T-helper 2 cell (primary cell): ENCODE results near the gene WDR82.

Experiments used
- DNase-seq, 5 experiments: peaks; one replicate each; pipeline versions ENCODE4 v3.0.0 to v3.0.0-alpha.2; 2012 to 2022

The WDR82 gene

GRCh38 chr3:52306978-52307377, 28.5 kb upstream of the WDR82 start:
- no peak for DNase-seq

GRCh38 chr3:52305926-52306325, 27.5 kb upstream of the WDR82 start:
- no peak for DNase-seq

GRCh38 chr3:52303811-52304210, 25.4 kb upstream of the WDR82 start:
- no peak for DNase-seq

- DNase-seq, result no peak
Measured at GRCh38 chr3:52302426-52303145, 24.1 kb upstream of the WDR82 start.

GRCh38 chr3:52299879-52300611, 21.6 kb upstream of the WDR82 start:
- no peak for DNase-seq

GRCh38 chr3:52299247-52299878, 20.9 kb upstream of the WDR82 start:
- no peak for DNase-seq

- no peak for DNase-seq
Measured at GRCh38 chr3:52298149-52299098, 20.0 kb upstream of the WDR82 start.

- DNase-seq, result no peak
Measured at GRCh38 chr3:52297242-52298148, 19.0 kb upstream of the WDR82 start.

- DNase-seq, result no peak
Measured at GRCh38 chr3:52295671-52296208, 17.3 kb upstream of the WDR82 start.

- DNase-seq, result no peak
Measured at GRCh38 chr3:52294320-52295150, 16.1 kb upstream of the WDR82 start.

GRCh38 chr3:52293491-52294319, 15.3 kb upstream of the WDR82 start:
- DNase-seq, result no peak

- DNase-seq, result no peak
Measured at GRCh38 chr3:52292247-52293065, 14.0 kb upstream of the WDR82 start.

- peak in 2 of 5 experiments; percentile 22 to 48 for DNase-seq
Measured at GRCh38 chr3:52291508-52292181, 13.2 kb upstream of the WDR82 start.

- DNase-seq, result no peak
Measured at GRCh38 chr3:52290596-52291507, 12.4 kb upstream of the WDR82 start.

GRCh38 chr3:52289747-52290595, 11.5 kb upstream of the WDR82 start:
- no peak for DNase-seq

- no peak for DNase-seq
Measured at GRCh38 chr3:52289338-52289746, 10.9 kb upstream of the WDR82 start.
